Fibroblast of upper back skin (primary cell): ENCODE results near the gene ANKS1A.

Experiments
- DNase-seq: peaks from one replicate; pipeline ENCODE4 v3.0.0-alpha.2; 2013

The ANKS1A gene

GRCh38 chr6:35044761-35045421 is 155.8 kb downstream of the ANKS1A start:
- DNase-seq: no peak

- DNase-seq: no peak
These were observed 157.0 kb downstream of the ANKS1A start for GRCh38 chr6:35046103-35046502.

DNA sequence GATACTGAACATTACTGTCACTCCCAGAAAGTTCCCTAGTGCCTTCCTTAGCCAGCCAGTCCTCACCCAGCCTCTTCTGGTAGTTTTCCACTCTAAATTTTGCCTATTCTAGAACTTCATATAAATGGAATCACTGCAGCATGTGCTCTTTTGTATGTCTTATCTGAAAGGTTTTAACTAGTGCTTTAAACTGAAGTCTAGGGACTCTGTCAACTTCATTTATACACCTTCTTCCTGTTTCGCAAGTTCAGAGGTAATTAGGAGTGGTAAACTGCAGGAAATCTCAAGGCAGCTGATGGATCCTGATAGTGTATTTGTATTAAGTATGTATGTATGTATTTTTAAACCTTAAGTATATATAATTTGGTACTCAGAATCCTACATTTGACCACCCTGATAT is 157.8 kb downstream of the ANKS1A start:
- DNase-seq: no peak

- peak; percentile 57 for DNase-seq
These were observed 158.4 kb downstream of the ANKS1A start for GRCh38 chr6:35047265-35048011.

DNA sequence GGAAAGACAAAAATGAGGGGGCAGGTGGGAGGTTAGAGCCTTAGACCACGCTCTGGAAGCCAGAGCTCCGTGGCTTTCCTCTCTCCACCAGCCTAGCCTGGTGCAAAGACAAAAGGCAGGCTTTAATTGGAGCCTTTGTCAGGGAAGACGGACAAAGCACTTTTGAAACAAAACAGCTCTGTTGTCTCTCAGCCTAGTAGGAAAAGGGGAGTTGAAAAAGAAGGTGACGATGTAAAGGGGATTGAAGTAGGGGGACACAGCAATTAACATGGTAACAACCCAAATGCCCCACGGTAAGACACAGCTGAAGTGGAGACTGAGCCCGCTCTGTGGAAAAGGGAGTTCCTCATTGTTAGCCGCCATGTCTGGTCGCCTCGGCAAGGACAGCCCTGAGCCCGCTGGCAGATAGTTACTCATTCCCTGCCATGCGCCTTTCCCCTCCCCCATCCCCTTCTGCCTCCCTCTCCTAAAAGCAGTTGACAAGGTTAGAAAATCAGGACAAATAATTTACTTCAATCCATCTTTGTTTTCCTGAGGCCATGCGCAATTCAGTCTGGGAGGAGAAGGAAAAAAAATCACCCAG is 159.1 kb downstream of the ANKS1A start:
- DNase-seq: no peak

GRCh38 chr6:35048631-35049083 is 159.6 kb downstream of the ANKS1A start:
- DNase-seq: peak; percentile 90

DNA sequence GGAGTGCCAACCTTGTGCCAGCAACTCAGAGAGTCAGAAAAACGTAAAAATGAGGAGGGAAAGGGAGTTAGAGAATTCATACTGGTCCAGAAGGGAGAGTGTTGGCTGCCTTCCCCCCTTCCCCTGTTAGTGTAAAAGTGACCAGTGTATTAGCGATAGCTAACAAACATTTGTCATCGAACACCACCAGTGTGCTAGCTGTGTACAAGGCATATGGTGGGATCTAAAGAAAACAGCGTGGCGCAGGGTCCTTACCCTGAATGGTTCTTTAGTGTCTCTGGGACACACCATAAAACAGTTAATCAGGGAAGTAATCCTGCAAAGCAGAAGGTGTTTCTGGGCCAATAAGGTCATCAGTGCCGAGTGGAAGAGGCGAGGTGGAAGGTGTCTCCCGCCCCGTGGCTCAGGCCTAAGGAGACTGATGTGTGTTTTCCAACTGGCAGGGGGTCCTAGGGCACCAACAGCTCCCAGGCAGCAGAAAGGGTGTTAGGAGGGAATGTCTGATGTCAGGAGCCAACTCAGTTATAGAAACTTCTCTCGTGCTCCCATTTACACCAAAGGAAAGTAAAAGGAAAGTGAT is 160.2 kb downstream of the ANKS1A start:
- DNase-seq: no peak

DNA sequence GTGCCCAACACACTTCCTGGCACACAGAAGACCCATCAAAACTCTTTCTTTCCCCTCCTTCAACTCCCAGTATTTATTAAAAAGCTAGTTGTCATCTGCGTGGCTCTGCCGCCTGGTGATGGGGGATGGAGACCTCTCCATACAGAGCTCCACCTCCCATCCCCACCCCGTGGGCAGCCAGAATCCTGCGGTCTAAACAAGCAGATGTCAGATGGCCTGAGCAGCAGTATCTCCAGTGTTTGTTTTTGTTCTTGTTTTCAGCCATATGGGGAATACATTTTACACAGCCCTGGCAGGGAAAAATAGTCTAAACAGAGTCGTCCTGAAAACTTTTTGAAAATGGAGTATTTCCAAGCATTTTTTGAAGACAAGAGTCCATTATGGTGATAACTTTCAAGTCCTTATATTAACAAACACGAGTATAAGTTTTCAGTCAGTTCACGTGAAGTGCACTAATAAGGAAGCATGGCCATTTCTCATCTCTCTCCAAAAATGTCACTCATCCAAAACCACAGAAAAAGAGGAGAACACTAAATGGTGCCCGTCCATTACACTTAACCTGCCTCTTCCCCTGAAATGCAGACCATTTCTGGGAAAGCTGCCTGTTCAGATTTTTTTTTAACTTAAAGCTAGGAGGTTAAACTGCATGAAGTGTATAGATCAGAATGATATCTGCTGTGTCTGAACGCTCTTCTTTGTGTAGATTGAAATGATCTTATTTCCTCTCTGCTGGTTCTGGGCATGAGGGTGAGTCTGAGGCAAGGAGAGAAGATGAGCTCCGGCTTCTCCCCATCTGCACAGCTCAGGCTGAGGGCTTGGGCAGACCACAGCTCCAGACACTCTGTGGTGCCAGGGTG is 161.1 kb downstream of the ANKS1A start:
- peak; percentile 83 for DNase-seq

- DNase-seq: no peak
These were observed 161.8 kb downstream of the ANKS1A start for GRCh38 chr6:35050757-35051330.

- no peak for DNase-seq
These were observed 162.3 kb downstream of the ANKS1A start for GRCh38 chr6:35051396-35051795.

- DNase-seq: no peak
These were observed 163.0 kb downstream of the ANKS1A start for GRCh38 chr6:35051997-35052583.

DNA sequence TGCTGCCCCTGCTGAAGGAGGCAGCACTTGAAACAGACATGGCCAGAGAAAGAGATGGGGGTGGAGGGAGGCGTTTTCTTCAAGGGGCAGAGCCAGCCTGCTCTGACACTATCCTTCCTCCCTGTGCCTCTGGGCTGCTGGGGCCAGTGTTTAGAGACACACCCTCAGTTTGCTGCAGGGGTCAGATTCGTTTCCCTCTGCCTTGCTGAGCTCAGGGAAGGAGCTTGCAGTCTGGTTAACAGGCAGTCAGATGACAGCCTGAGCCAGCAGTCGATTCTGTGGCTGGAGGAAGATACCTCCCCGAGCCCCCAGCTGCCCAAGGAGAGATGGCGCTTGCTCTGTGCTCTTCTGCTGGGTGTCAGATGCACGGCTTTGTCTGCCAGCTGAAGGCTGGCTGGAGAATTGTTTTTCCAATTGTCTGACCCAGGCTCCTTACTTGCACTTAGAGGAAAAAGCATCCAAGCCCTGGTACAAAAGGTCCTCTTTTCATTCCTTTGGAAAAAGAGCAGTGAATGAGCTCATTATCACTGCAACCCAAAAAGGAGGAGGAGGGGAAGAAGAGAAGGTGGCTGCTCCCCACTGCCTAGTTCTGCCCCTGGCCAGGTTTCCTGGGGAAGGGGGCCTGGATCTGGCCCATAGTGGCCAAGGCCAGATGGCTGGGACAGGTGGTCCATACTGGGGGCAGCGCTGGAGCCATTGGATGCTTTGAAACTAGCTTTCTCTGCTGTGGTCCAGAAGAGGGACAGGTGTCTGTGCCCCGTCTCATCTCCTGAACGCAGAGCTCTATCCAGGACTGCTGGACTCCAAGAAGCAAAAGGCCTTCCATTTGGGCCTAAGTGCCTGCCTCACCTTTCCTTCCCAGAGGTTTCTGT is 163.9 kb downstream of the ANKS1A start:
- DNase-seq: no peak

GRCh38 chr6:35053701-35054100 is 164.6 kb downstream of the ANKS1A start:
- DNase-seq: no peak

- DNase-seq: no peak
These were observed 165.2 kb downstream of the ANKS1A start for GRCh38 chr6:35054106-35054742.

DNA sequence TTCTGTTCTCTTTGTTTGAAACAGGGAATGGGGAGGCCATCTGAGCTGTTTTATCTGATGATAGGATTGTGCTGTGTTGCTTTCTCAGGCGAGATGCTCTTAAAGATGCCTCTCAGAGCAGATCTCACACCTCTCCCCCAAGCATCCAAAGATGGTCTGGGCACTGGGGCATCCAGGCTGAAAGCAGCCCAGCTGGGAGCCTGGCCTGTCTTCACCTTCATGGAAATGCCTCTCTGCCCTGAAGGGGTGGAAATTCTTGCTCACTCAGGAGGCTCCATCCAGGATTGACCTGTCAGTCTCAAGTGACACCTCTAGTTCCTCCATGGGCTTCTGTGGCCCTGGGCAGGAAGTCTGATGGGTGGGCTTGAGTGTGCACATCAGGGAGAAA is 165.7 kb downstream of the ANKS1A start:
- DNase-seq: no peak

GRCh38 chr6:35055891-35056290 is 166.8 kb downstream of the ANKS1A start:
- DNase-seq: peak; percentile 31

- DNase-seq: no peak
These were observed 167.9 kb downstream of the ANKS1A start for GRCh38 chr6:35056952-35057351.

- DNase-seq: peak; percentile 52
These were observed 168.6 kb downstream of the ANKS1A start for GRCh38 chr6:35057449-35058357.

DNA sequence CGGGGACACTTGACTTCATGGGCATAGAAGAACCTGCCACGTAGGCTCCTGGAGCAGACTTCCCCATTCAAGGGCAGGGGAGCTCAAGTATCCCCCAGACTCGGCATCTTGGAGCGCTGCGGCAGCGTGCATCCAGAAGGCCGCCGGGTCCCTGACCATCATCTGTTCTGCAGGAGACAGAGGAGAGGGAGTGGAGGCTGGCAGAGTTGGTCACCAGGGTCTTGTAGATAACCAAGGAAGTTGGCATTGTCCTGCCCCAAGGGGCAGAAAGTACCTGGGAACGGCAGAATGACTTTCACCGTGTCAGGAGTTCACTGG is 169.3 kb downstream of the ANKS1A start:
- no peak for DNase-seq
